MCF 10A (cell line): Measurements from ENCODE around the gene TMEM185A. TPM values are rescaled to one million over a fixed set of nuclear protein-coding genes. Genes with fewer than 3 reads are reported as not detected.

Experiments used
- BruUV-seq: library from RNA; stranded (reverse); fragments of 400-500 nt; replicated peaks from 2 replicates; lab custom pipeline; 2021; lab: Mats Ljungman, UMichigan
- CTCF ChIA-PET: fragments of 300-600 bp; sonication (Branson Sonifier 250); formaldehyde crosslinking; extraction: SDS; loops from one replicate; lab custom pipeline; 2021; ENCODE audit warnings: antibody characterized with exemption, inconsistent platforms; lab: Yijun Ruan, JAX
- POLR2A ChIA-PET: fragments of 300-600, 350-650 bp; sonication (Branson Sonifier 250); formaldehyde crosslinking; extraction: SDS; loops from one replicate; lab custom pipeline; 2020; ENCODE audit warnings: antibody characterized with exemption, inconsistent platforms; lab: Yijun Ruan, JAX
- DNase-seq: peaks from one replicate; pipeline ENCODE4 v3.0.0-alpha.2; 2018; ENCODE audit not compliant: unreplicated experiment
- H3K27ac Mint-ChIP-seq: one replicate; pipeline ENCODE4 v1.8.0; 2022; ENCODE audit warnings: mild to moderate bottlenecking, low read depth, mixed read lengths; ENCODE audit not compliant: unreplicated experiment
- H3K27me3 Mint-ChIP-seq: one replicate; pipeline ENCODE4 v1.8.0; 2022; ENCODE audit warnings: mixed read lengths; ENCODE audit not compliant: insufficient read depth, unreplicated experiment
- H3K36me3 Mint-ChIP-seq: one replicate; pipeline ENCODE4 v1.8.0; 2022; ENCODE audit warnings: mild to moderate bottlenecking, moderate library complexity, mixed read lengths; ENCODE audit not compliant: insufficient read depth, unreplicated experiment
- H3K4me1 Mint-ChIP-seq: one replicate; pipeline ENCODE4 v1.8.0; 2022; ENCODE audit warnings: mixed read lengths; ENCODE audit not compliant: insufficient read depth, unreplicated experiment
- H3K4me3 Mint-ChIP-seq: one replicate; pipeline ENCODE4 v1.8.0; 2022; ENCODE audit warnings: mild to moderate bottlenecking, moderate library complexity, mixed read lengths; ENCODE audit not compliant: unreplicated experiment
- H3K9me3 Mint-ChIP-seq: one replicate; pipeline ENCODE4 v1.8.0; 2022; ENCODE audit warnings: mixed read lengths; ENCODE audit not compliant: unreplicated experiment
- intact Hi-C: fragments of 100-400 bp; cut with micrococcal nuclease; formaldehyde crosslinking; loops from 2 replicates; pipeline ENCODE4 v1.14.1; 2022
- total RNA-seq: library from RNA; stranded (reverse); gene quantifications from 2 replicates; pipeline ENCODE4 v1.2.3, GENCODE V29; 2022
- TF ChIP-seq, protein P1 (sequence below): fragments of 200-600 bp; IDR thresholded peaks from one replicate; pipeline ENCODE4 v1.8.0; 2022; ENCODE audit warnings: antibody characterized with exemption, mild to moderate bottlenecking; ENCODE audit not compliant: unreplicated experiment

The TMEM185A gene
- total RNA-seq, 1 experiment from 2014 or later: 15.5 TPM

DNA sequence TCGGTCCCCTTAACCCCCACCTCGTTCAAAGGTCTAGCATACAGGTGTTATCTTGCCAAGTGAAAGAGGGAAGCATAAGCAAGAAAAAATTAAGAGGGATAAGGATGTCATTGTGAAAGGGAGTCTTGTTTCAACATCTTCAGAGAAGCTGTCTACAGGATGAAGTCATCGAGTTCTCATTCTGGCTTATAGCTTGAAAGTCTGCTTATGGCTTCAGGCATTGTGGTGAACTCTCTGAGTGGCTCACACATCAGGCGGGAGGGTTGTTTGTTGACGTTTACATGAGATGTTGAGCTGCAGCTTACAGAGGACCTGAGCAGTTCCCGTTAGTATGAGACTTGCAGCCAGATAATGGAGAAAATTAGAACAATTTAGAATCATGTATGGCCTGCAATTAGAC lies 60.9 kb downstream of the TMEM185A start:
- POLR2A ChIA-PET: interaction anchor here (1.9 kb wide), 1 partner anchor 30 kb away, joined by 17 read pairs; the partner anchor contains the start of gene EOLA1
- H3K4me3 Mint-ChIP-seq: no peak overlapping the region
- CTCF ChIA-PET: interaction anchor here (0.9 kb wide), 1 partner anchor 83 kb away, joined by 3 read pairs; no protein-coding TSS in a partner anchor
- TF ChIP-seq, protein P1, sequence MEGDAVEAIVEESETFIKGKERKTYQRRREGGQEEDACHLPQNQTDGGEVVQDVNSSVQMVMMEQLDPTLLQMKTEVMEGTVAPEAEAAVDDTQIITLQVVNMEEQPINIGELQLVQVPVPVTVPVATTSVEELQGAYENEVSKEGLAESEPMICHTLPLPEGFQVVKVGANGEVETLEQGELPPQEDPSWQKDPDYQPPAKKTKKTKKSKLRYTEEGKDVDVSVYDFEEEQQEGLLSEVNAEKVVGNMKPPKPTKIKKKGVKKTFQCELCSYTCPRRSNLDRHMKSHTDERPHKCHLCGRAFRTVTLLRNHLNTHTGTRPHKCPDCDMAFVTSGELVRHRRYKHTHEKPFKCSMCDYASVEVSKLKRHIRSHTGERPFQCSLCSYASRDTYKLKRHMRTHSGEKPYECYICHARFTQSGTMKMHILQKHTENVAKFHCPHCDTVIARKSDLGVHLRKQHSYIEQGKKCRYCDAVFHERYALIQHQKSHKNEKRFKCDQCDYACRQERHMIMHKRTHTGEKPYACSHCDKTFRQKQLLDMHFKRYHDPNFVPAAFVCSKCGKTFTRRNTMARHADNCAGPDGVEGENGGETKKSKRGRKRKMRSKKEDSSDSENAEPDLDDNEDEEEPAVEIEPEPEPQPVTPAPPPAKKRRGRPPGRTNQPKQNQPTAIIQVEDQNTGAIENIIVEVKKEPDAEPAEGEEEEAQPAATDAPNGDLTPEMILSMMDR: no peak
- H3K9me3 Mint-ChIP-seq: no peaks in the 10 kb centered on the region
- no peaks in the 10 kb centered on the region for H3K27me3 Mint-ChIP-seq
- no peaks in the 10 kb centered on the region for H3K36me3 Mint-ChIP-seq
- H3K27ac Mint-ChIP-seq: no peak overlapping the region
- no TSS peak for BruUV-seq
- DNase-seq: peak; percentile 72
- H3K4me1 Mint-ChIP-seq: no peaks in the 10 kb centered on the region
- intact Hi-C loops: no loop called here

DNA sequence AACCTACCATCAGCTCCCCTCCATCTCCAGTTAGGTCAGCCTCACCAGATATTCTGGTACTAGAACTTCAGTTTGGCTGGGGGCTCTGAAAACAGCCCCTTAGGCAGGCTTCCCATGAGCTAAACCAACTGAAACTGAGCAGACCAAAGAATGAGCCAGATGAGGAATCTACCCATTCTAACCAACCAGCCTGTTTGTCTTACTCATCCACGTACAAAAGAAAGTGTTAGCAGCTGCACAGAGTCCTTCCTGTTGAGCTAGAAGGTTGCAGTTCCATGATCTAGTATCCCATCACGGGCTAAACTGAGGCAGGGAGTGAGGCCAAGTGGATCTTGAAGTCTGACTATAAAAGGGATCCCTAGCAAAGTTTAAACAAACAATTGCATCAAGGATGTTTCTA lies 61.8 kb downstream of the TMEM185A start:
- Mint-ChIP-seq H3K36me3 (no peaks in the 10 kb centered on the region), H3K27me3 (no peaks in the 10 kb centered on the region), H3K9me3 (no peaks in the 10 kb centered on the region), H3K4me1 (no peaks in the 10 kb centered on the region), H3K27ac (no peak overlapping the region), H3K4me3 (no peak overlapping the region)
- ChIA-PET POLR2A (interaction anchor here (0.7 to 1.9 kb wide), 2 partner anchors 29 to 1021 kb away, joined by 3 to 17 read pairs; partner anchors contain the start of gene EOLA1), CTCF (interaction anchor here (0.6 kb wide), 1 partner anchor 41 kb away, joined by 3 read pairs; no protein-coding TSS in a partner anchor)
- intact Hi-C loops: no loop called here
- BruUV-seq: no TSS peak
- TF ChIP-seq, protein P1: no peak
- DNase-seq: no peak

DNA sequence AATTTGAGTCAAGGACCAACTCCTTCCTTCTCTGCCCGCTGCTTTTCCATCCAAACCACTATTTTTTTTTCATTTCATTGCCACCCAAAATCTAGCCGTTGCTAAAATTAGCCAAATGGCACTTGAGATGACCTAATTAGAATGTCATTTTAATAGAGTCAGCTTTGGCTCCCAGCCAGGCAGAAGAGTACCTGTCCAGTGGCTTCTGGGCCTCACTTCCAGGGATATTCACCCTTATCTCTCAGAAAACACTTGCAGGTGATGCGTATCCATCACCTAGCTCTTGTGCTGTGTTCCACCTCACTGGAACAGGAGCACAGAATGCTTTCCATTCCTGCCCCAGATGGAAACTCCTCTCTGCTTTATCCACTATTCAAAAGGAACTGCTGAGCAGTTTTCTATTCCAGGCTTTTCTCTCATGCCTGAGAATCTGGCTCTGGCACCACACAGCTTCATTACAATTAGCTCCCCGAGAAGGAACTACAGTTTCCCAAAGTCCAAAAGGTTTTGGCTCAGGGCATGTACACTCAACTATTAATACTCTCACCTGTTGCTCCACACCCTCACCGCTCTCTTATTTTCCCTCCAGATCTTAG lies 62.8 kb downstream of the TMEM185A start:
- DNase-seq: no peak
- Mint-ChIP-seq H3K4me3 (no peak overlapping the region), H3K36me3 (no peaks in the 10 kb centered on the region), H3K27me3 (no peaks in the 10 kb centered on the region), H3K4me1 (no peaks in the 10 kb centered on the region), H3K27ac (no peak overlapping the region), H3K9me3 (no peaks in the 10 kb centered on the region)
- ChIA-PET POLR2A (interaction anchor here (0.7 kb wide), 2 partner anchors 28 to 1022 kb away, joined by 3 read pairs; partner anchors contain the start of gene EOLA1), CTCF (interaction anchor here (0.7 kb wide), 1 partner anchor 255 kb away, joined by 3 read pairs; no protein-coding TSS in a partner anchor)
- TF ChIP-seq, protein P1: no peak
- no TSS peak for BruUV-seq
- intact Hi-C loops: no loop called here

DNA sequence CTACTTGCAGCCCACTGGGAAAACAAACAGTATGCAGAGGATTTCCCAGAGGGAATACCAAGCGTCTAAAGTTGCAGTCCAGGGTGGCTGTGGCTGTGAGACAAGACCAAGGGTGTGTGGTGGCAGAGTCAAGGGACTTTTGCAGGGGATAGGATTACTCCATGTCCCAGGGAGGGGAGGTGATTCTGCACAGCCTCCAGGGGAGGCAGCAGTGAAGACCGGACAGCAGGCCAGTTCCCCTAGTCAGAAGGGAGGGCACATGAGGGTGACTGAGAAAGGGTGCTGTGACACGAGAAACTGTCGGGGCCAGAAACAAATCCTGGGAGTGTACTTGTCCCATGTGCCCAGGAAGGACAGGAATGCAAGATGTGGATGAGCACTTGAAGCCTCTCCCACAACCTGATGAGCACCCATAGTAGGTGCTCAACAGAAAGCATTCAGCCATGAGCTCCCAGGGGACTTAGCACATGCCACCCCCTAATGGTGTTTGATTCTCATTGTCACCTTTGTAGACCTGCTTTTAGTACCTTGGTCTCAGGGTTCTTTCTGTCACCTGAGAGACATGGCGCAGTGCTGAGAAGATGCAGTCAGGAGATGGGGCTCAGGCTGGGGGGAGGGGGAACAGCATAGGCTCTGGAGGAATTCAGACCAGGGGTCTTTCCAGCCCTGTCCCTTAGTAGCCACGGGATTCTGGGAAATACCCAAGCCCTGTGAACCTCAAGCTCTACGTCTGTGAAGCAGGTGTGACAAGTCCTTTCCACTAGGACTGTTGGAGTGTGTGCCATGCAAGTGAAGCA lies 63.8 kb downstream of the TMEM185A start:
- H3K9me3 Mint-ChIP-seq: no peaks in the 10 kb centered on the region
- TF ChIP-seq, protein P1: no peak
- BruUV-seq: no TSS peak
- H3K4me3 Mint-ChIP-seq: no peak overlapping the region
- intact Hi-C loops: no loop called here
- no peak for DNase-seq
- H3K36me3 Mint-ChIP-seq: no peaks in the 10 kb centered on the region
- ChIA-PET POLR2A (interaction anchor here (0.7 kb wide), 1 partner anchor 27 kb away, joined by 3 read pairs; the partner anchor contains the start of gene EOLA1), CTCF (no interaction called here)
- no peak overlapping the region for H3K27ac Mint-ChIP-seq
- no peaks in the 10 kb centered on the region for H3K27me3 Mint-ChIP-seq
- H3K4me1 Mint-ChIP-seq: no peaks in the 10 kb centered on the region
